OCI-LY7 (cell line): Measurements from ENCODE around the gene SSU72.
"Not testable (repeated sequence)": the region's sequence is repeated elsewhere in the genome, so short reads cannot be mapped to it uniquely, and the experiment has no call there.

Source experiments
- CTCF ChIP-seq: fragments of 200-600 bp; sonication (generic); conservative IDR thresholded peaks from 2 replicates; pipeline ENCODE4 v1.5.1; 2014; ENCODE audit warnings: mild to moderate bottlenecking, antibody characterized with exemption, low read length, moderate library complexity, mixed read lengths
- EZH2phosphoT487 ChIP-seq: fragments of 200-600 bp; sonication (generic); IDR thresholded peaks from 2 replicates; pipeline ENCODE4 v1.6.1; 2018; ENCODE audit warnings: low read depth, borderline replicate concordance, mild to moderate bottlenecking, mixed run types, antibody characterized with exemption, low read length, moderate library complexity, mixed read lengths

- not testable (repeated sequence) for TF ChIP-seq CTCF, EZH2phosphoT487
Measured at GRCh38 chr1:1514376-1514775, 60.3 kb downstream of the SSU72 start.
